Parathyroid adenoma (tissue), 2 donors: Measurements from ENCODE around the gene MAP3K4.

Experiments
- H2AFZ ChIP-seq: fragments of 300-600 bp; sonication (generic); one replicate; pipeline ENCODE4 v1.7.0; 2017; ENCODE audit warnings: antibody characterized with exemption, mild to moderate bottlenecking
- H3K27ac ChIP-seq: fragments of 300-600 bp; sonication (generic); one replicate; pipeline ENCODE4 v1.7.0; 2017
- H3K27me3 ChIP-seq: fragments of 300-600 bp; sonication (generic); one replicate; pipeline ENCODE4 v1.7.0; 2017; ENCODE audit warnings: low read length; ENCODE audit not compliant: control insufficient read depth, insufficient read depth
- H3K36me3 ChIP-seq: fragments of 300-600 bp; sonication (generic); one replicate; pipeline ENCODE4 v1.7.0; 2017; ENCODE audit warnings: low read length; ENCODE audit not compliant: control insufficient read depth, insufficient read depth
- H3K4me1 ChIP-seq: fragments of 300-600 bp; sonication (generic); one replicate; pipeline ENCODE4 v1.7.0; 2017; ENCODE audit warnings: control low read depth
- H3K4me2 ChIP-seq: fragments of 300-600 bp; sonication (generic); one replicate; pipeline ENCODE4 v1.7.0; 2017; ENCODE audit warnings: low read length
- H3K4me3 ChIP-seq: fragments of 300-600 bp; sonication (generic); one replicate; pipeline ENCODE4 v1.7.0; 2017; ENCODE audit warnings: low read depth, low read length
- H3K79me2 ChIP-seq: fragments of 300-600 bp; sonication (generic); one replicate; pipeline ENCODE4 v1.7.0; 2017; ENCODE audit warnings: control low read depth
- H3K9ac ChIP-seq: fragments of 300-600 bp; sonication (generic); one replicate; pipeline ENCODE4 v1.7.0; 2017; ENCODE audit warnings: mild to moderate bottlenecking
- H3K9me3 ChIP-seq: fragments of 300-600 bp; sonication (generic); one replicate; pipeline ENCODE4 v1.7.0; 2017; ENCODE audit warnings: low read length; ENCODE audit not compliant: control insufficient read depth
- TF ChIP-seq, protein P1 (sequence below): fragments of 300-600 bp; sonication (generic); IDR thresholded peaks from one replicate; pipeline ENCODE4 v1.7.0; 2017; ENCODE audit warnings: antibody characterized with exemption, mild to moderate bottlenecking
- donor health status: primary hyperparathyroidism.

Gene MAP3K4

DNA sequence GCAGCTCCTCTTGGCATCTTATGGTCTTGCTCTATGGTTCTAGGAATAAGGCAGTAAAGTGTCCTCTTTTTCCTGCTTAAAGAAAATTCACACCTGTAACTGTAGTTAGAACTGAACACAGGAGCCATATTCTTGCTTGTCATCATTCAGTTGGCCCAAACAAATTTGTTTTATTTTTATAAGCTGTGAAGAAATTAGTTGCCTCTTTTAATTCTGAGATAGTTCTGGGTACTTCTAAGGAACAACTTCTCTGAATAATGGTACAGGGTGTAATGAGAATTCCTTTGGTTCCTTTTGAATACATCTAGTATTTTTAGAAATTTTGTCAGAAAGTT is 1.4 kb downstream of the MAP3K4 start:
- TF ChIP-seq, protein P1, sequence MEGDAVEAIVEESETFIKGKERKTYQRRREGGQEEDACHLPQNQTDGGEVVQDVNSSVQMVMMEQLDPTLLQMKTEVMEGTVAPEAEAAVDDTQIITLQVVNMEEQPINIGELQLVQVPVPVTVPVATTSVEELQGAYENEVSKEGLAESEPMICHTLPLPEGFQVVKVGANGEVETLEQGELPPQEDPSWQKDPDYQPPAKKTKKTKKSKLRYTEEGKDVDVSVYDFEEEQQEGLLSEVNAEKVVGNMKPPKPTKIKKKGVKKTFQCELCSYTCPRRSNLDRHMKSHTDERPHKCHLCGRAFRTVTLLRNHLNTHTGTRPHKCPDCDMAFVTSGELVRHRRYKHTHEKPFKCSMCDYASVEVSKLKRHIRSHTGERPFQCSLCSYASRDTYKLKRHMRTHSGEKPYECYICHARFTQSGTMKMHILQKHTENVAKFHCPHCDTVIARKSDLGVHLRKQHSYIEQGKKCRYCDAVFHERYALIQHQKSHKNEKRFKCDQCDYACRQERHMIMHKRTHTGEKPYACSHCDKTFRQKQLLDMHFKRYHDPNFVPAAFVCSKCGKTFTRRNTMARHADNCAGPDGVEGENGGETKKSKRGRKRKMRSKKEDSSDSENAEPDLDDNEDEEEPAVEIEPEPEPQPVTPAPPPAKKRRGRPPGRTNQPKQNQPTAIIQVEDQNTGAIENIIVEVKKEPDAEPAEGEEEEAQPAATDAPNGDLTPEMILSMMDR: no peak
- peaks cover 7% of the 10 kb centered on the region for H3K4me1 ChIP-seq
- no peaks in the 10 kb centered on the region for H3K9me3 ChIP-seq
- H2AFZ ChIP-seq: no peak overlapping the region
- H3K4me3 ChIP-seq: peak overlapping the region; percentile 72
- H3K36me3 ChIP-seq: no peaks in the 10 kb centered on the region
- H3K79me2 ChIP-seq: peaks cover 21% of the 10 kb centered on the region
- no peak overlapping the region for H3K27ac ChIP-seq
- H3K4me2 ChIP-seq: peak overlapping the region; percentile 76
- no peak overlapping the region for H3K9ac ChIP-seq
- no peaks in the 10 kb centered on the region for H3K27me3 ChIP-seq

DNA sequence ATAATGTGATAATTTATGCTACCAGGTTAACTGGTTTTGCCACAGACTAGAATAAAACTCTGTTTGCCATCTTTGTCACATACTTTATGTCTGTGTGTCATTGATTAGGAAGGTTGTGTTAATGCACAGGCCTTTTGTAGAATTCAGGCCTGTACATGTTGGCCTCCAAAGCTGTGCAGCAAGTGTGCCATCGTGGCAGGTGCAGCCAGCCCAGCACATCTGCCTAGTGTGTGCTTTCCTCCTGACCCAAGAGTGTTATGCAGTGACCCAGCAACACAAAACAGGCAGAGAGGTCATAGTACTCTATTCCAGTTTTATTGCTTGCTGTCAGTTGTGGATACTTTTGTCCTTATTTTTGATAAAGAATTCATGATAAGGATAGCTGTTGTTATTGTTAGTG is 3.7 kb downstream of the MAP3K4 start:
- Histone ChIP-seq H3K4me3 (no peak overlapping the region), H2AFZ (no peak overlapping the region), H3K9me3 (no peaks in the 10 kb centered on the region), H3K27me3 (no peaks in the 10 kb centered on the region), H3K9ac (no peak overlapping the region), H3K79me2 (peaks cover 21% of the 10 kb centered on the region), H3K4me2 (peak overlapping the region; percentile 37), H3K4me1 (peaks cover 7% of the 10 kb centered on the region), H3K36me3 (no peaks in the 10 kb centered on the region), H3K27ac (no peak overlapping the region)
- TF ChIP-seq, protein P1: no peak

DNA sequence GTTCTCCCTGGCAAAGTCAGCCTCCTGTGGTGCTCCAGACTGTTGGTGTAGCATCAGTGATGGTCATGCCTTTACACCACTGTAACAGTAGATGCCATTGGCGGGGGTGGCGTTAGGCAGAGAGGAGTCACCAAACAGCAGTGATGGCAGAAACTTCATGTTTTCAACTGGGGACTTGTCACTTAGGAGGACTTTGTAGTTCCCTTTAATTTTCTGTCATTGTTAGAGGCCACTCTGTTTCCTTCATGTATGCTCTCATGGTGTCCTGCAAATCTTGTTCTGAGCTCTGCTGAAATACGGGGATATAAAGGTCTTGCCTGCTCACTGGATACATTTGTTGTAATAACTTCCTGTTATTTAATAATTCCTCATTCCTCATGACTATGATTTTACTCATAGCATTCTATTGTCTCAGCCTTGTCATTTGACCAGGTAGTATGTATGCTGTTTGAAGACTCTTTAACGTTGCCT is 4.6 kb downstream of the MAP3K4 start:
- no peak overlapping the region for H3K9ac ChIP-seq
- no peaks in the 10 kb centered on the region for H3K27me3 ChIP-seq
- no peaks in the 10 kb centered on the region for H3K36me3 ChIP-seq
- no peak overlapping the region for H2AFZ ChIP-seq
- no peaks in the 10 kb centered on the region for H3K9me3 ChIP-seq
- TF ChIP-seq, protein P1: no peak
- H3K4me2 ChIP-seq: no peak overlapping the region
- peaks cover 21% of the 10 kb centered on the region for H3K79me2 ChIP-seq
- no peak overlapping the region for H3K27ac ChIP-seq
- peaks cover 7% of the 10 kb centered on the region for H3K4me1 ChIP-seq
- no peak overlapping the region for H3K4me3 ChIP-seq

DNA sequence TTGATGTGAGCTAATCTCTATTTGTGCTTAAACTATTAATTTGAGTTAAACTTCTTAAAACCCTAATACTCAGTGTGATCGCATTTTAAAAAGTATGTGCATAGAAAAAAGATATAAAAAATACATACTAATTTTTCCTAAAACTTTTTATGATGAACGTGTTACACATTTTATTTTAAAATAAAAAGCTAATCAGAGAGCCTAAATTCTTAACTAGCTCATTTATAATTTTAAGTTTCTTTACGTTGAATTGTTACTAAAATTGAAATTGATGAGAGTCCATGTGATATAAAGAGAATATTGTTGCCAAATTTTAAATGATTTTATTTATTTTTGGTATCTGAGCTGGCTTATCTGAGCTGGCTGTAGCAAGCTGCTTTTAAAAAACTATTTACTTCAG is 6.6 kb downstream of the MAP3K4 start:
- no peak overlapping the region for H3K4me2 ChIP-seq
- TF ChIP-seq, protein P1: no peak
- H3K9me3 ChIP-seq: no peaks in the 10 kb centered on the region
- no peak overlapping the region for H3K4me3 ChIP-seq
- no peak overlapping the region for H3K9ac ChIP-seq
- H3K27me3 ChIP-seq: no peaks in the 10 kb centered on the region
- H3K79me2 ChIP-seq: peaks cover 23% of the 10 kb centered on the region
- H2AFZ ChIP-seq: no peak overlapping the region
- H3K4me1 ChIP-seq: peaks cover 7% of the 10 kb centered on the region
- H3K36me3 ChIP-seq: no peaks in the 10 kb centered on the region
- H3K27ac ChIP-seq: no peak overlapping the region

DNA sequence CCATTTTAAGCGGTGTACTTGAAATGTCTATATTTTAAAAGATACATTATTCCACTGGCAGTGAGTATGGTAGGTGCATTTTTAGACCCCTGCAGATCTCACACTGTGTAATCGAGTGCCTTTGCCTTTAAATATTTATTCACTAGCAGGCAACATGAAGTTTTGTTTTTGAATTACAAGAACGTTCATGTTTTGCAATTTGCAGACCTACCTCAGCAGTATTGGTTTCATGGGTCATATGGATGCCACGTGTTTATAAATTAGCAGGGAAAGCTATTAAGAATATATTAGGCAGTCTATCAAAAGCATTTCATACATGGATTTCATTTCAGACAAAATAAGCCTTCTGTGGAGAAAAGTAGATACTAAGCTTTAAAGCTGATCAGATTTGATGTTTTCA is 7.2 kb downstream of the MAP3K4 start:
- Histone ChIP-seq H3K4me2 (no peak overlapping the region), H3K36me3 (no peaks in the 10 kb centered on the region), H3K27ac (no peak overlapping the region), H3K9ac (no peak overlapping the region), H3K4me3 (no peak overlapping the region), H3K27me3 (no peaks in the 10 kb centered on the region), H3K4me1 (peaks cover 7% of the 10 kb centered on the region), H3K79me2 (peaks cover 23% of the 10 kb centered on the region), H2AFZ (no peak overlapping the region), H3K9me3 (no peaks in the 10 kb centered on the region)
- TF ChIP-seq, protein P1: no peak
